ENCODE measurements around the gene BCL3.

Gene BCL3

GRCh38 chr19:44746946-44747738 is 1.4 kb upstream of the BCL3 start:
- in situ Hi-C loops (cut with MboI; ENCODE audit: low pct_unique_long_range_greater_than_20kb, low sequenced_read_pairs, unreplicated experiment): no loop called here
- TF ChIP-seq CTCF (IDR thresholded peaks at IDR 0.05; ENCODE audit: extremely low read depth, insufficient read depth, missing control alignments): no peak

GRCh38 chr19:44747739-44748425 is 626 bp upstream of the BCL3 start:
- DNase-seq (ENCODE audit: low spot score): no peak
- in situ Hi-C loops (cut with MboI; ENCODE audit: low pct_unique_long_range_greater_than_20kb, low sequenced_read_pairs, unreplicated experiment): no loop called here
- no peak for TF ChIP-seq CTCF (IDR thresholded peaks at IDR 0.05; ENCODE audit: extremely low read depth, insufficient read depth, missing control alignments)

More at GRCh38 chr19:44746946-44747738, 1.4 kb upstream of the BCL3 start:
- peak; percentile 89 for DNase-seq (ENCODE audit: low spot score)

- in situ Hi-C loops (cut with MboI; ENCODE audit: low pct_unique_long_range_greater_than_20kb, low sequenced_read_pairs, unreplicated experiment): no loop called here
- TF ChIP-seq CTCF (IDR thresholded peaks at IDR 0.05; ENCODE audit: extremely low read depth, insufficient read depth, missing control alignments): no peak
- DNase-seq (ENCODE audit: low spot score): no peak
These were observed 784 bp downstream of the BCL3 start for GRCh38 chr19:44749292-44749691.

GRCh38 chr19:44749994-44750393 is 1.5 kb downstream of the BCL3 start:
- no peak for DNase-seq (ENCODE audit: low spot score)
- no peak for TF ChIP-seq CTCF (IDR thresholded peaks at IDR 0.05; ENCODE audit: extremely low read depth, insufficient read depth, missing control alignments)
- in situ Hi-C loops (cut with MboI; ENCODE audit: low pct_unique_long_range_greater_than_20kb, low sequenced_read_pairs, unreplicated experiment): no loop called here

- TF ChIP-seq CTCF (IDR thresholded peaks at IDR 0.05; ENCODE audit: extremely low read depth, insufficient read depth, missing control alignments): no peak
- DNase-seq (ENCODE audit: low spot score): no peak
- in situ Hi-C loops (cut with MboI; ENCODE audit: low pct_unique_long_range_greater_than_20kb, low sequenced_read_pairs, unreplicated experiment): no loop called here
These were observed 3.8 kb downstream of the BCL3 start for GRCh38 chr19:44752123-44752815.

GRCh38 chr19:44752816-44753625 is 4.5 kb downstream of the BCL3 start:
- TF ChIP-seq CTCF (IDR thresholded peaks at IDR 0.05; ENCODE audit: extremely low read depth, insufficient read depth, missing control alignments): no peak
- DNase-seq (ENCODE audit: low spot score): peak; percentile 96
- in situ Hi-C loops (cut with MboI; ENCODE audit: low pct_unique_long_range_greater_than_20kb, low sequenced_read_pairs, unreplicated experiment): no loop called here
